K562 (cell line): ENCODE data around the gene ZNF577. TPM values are rescaled to one million over a fixed set of nuclear protein-coding genes. Genes with fewer than 3 reads are reported as not detected.
A peak's percentile ranks its signal among the peaks of the same experiment; 100 is the strongest.

Experiments used
- CHD1 ChIP-seq: fragments of 200-600 bp; sonication (generic); IDR thresholded peaks from one replicate; pipeline ENCODE4 v1.6.1; 2012; ENCODE audit warnings: mild to moderate bottlenecking, moderate library complexity, low read length, inconsistent platforms
- CREM ChIP-seq: IDR thresholded peaks from 2 replicates; pipeline ENCODE4 v1.6.1; 2014; ENCODE audit warnings: antibody characterized with exemption, low read depth
- CXXC5 ChIP-seq: fragments of 250-450 bp; sonication (Bioruptor Pico); IDR thresholded peaks from 2 replicates; pipeline ENCODE4 v1.8.0; 2022; ENCODE audit warnings: inconsistent platforms, mild to moderate bottlenecking, moderate library complexity
- EZH2 ChIP-seq: IDR thresholded peaks from 2 replicates; pipeline ENCODE4 v1.6.1; 2012; ENCODE audit warnings: low read depth, mild to moderate bottlenecking, inconsistent platforms, low read length, borderline replicate concordance
- FOXJ3 ChIP-seq: sonication (generic); formaldehyde crosslinking; IDR thresholded peaks from 2 replicates; pipeline ENCODE4 v1.4.0; 2020; ENCODE audit warnings: mild to moderate bottlenecking, missing genetic modification reagents
- MAFF ChIP-seq: IDR thresholded peaks from 2 replicates; pipeline ENCODE4 v1.6.1; 2012; ENCODE audit warnings: low read length, improper control_type of control experiment
- MEIS2 ChIP-seq: fragments of 450-650 bp; IDR thresholded peaks from 2 replicates; pipeline ENCODE4 v1.6.1; 2014; ENCODE audit warnings: mild to moderate bottlenecking; ENCODE audit not compliant: partially characterized antibody
- NFIC ChIP-seq: fragments of 450-650 bp; IDR thresholded peaks from 2 replicates; pipeline ENCODE4 v1.6.1; 2017; ENCODE audit warnings: mild to moderate bottlenecking, inconsistent platforms
- NFYB ChIP-seq: IDR thresholded peaks from 2 replicates; pipeline ENCODE4 v1.6.1; 2011; ENCODE audit warnings: mild to moderate bottlenecking, moderate library complexity; ENCODE audit not compliant: insufficient read length; ENCODE audit errors: extremely low read depth
- PRDM10 ChIP-seq: fragments of 450-650 bp; IDR thresholded peaks from 2 replicates; pipeline ENCODE4 v1.6.1; 2018; ENCODE audit not compliant: partially characterized antibody
- ZNF398 ChIP-seq: fragments of 250-450 bp; sonication (Bioruptor Pico); IDR thresholded peaks from 2 replicates; pipeline ENCODE4 v1.8.0; 2021; ENCODE audit warnings: moderate library complexity, mild to moderate bottlenecking, inconsistent platforms
- ZNF589 ChIP-seq: fragments of 200-800 bp; sonication (Bioruptor generic); IDR thresholded peaks from 2 replicates; pipeline ENCODE4 v1.6.1; 2016; ENCODE audit warnings: low read depth, missing genetic modification characterization, missing compliant biosample characterization
- polyA plus RNA-seq, 8 experiments: library from polyadenylated mRNA; depleted of rRNA in 4 of 8; stranded (reverse) in 5 of 8; unstranded in 3 of 8; fragments of >200 nt; fragmentation: Nextera tagmentation in 2 of 8; fragmentation: Illumina TruSeq in 1 of 8; extraction: Ambion mirVana in 2 of 8; extraction: Trizol in 1 of 8; gene quantifications; 2 replicates each; pipeline versions ENCODE4 v1.2.1 to v1.2.3, GENCODE V29; 2011 to 2014; ENCODE audit warnings: inconsistent platforms in 1 of 8, missing spikeins in 1 of 8
- total RNA-seq, 7 experiments: library from RNA; depleted of rRNA in 6 of 7; stranded (reverse); fragments of >200 nt in 6 of 7; fragmentation: Illumina TruSeq in 2 of 7; extraction: Trizol in 2 of 7; gene quantifications; 2 replicates each; pipeline versions ENCODE4 v1.2.1 to v1.2.3, GENCODE V29; 2011 to 2021; ENCODE audit warnings: low replicate concordance in 1 of 7
- TF ChIP-seq, protein P1 (sequence below): fragments of 450-650 bp; IDR thresholded peaks from 2 replicates; pipeline ENCODE4 v1.6.1; 2016; ENCODE audit warnings: missing biosample characterization, missing genetic modification characterization
- TF ChIP-seq, protein P2 (sequence below): sonication (generic); formaldehyde crosslinking; IDR thresholded peaks from 2 replicates; pipeline ENCODE4 v1.8.0; 2023; ENCODE audit warnings: missing genetic modification reagents, mild to moderate bottlenecking, borderline replicate concordance

The ZNF577 gene
- total and polyA plus RNA-seq, 9 of the 15 experiments (the other 6 are each of a cell fraction or from before 2014, with no cell fraction given) = 1.3 to 12.7 (median 7.0) TPM

- TF ChIP-seq PRDM10 = peak; percentile 46
- no peak for TF ChIP-seq CHD1
- TF ChIP-seq, protein P1, sequence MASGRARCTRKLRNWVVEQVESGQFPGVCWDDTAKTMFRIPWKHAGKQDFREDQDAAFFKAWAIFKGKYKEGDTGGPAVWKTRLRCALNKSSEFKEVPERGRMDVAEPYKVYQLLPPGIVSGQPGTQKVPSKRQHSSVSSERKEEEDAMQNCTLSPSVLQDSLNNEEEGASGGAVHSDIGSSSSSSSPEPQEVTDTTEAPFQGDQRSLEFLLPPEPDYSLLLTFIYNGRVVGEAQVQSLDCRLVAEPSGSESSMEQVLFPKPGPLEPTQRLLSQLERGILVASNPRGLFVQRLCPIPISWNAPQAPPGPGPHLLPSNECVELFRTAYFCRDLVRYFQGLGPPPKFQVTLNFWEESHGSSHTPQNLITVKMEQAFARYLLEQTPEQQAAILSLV = no peak
- TF ChIP-seq, protein P2, sequence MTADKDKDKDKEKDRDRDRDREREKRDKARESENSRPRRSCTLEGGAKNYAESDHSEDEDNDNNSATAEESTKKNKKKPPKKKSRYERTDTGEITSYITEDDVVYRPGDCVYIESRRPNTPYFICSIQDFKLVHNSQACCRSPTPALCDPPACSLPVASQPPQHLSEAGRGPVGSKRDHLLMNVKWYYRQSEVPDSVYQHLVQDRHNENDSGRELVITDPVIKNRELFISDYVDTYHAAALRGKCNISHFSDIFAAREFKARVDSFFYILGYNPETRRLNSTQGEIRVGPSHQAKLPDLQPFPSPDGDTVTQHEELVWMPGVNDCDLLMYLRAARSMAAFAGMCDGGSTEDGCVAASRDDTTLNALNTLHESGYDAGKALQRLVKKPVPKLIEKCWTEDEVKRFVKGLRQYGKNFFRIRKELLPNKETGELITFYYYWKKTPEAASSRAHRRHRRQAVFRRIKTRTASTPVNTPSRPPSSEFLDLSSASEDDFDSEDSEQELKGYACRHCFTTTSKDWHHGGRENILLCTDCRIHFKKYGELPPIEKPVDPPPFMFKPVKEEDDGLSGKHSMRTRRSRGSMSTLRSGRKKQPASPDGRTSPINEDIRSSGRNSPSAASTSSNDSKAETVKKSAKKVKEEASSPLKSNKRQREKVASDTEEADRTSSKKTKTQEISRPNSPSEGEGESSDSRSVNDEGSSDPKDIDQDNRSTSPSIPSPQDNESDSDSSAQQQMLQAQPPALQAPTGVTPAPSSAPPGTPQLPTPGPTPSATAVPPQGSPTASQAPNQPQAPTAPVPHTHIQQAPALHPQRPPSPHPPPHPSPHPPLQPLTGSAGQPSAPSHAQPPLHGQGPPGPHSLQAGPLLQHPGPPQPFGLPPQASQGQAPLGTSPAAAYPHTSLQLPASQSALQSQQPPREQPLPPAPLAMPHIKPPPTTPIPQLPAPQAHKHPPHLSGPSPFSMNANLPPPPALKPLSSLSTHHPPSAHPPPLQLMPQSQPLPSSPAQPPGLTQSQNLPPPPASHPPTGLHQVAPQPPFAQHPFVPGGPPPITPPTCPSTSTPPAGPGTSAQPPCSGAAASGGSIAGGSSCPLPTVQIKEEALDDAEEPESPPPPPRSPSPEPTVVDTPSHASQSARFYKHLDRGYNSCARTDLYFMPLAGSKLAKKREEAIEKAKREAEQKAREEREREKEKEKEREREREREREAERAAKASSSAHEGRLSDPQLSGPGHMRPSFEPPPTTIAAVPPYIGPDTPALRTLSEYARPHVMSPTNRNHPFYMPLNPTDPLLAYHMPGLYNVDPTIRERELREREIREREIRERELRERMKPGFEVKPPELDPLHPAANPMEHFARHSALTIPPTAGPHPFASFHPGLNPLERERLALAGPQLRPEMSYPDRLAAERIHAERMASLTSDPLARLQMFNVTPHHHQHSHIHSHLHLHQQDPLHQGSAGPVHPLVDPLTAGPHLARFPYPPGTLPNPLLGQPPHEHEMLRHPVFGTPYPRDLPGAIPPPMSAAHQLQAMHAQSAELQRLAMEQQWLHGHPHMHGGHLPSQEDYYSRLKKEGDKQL = no peak
- TF ChIP-seq MEIS2 = no peak
- no peak for TF ChIP-seq EZH2
- TF ChIP-seq NFIC = peak; percentile 17; the same call in 1 of the 2 replicates
- peak; percentile 52 for TF ChIP-seq CXXC5 (CRISPR knock-in tag)
- peak; percentile 77 for TF ChIP-seq NFYB
- TF ChIP-seq ZNF589 (CRISPR knock-in tag) = no peak
- TF ChIP-seq CREM = peak; percentile 81
- TF ChIP-seq ZNF398 = no peak
- TF ChIP-seq MAFF = no peak
- TF ChIP-seq FOXJ3 = no peak
These were observed 39.3 kb upstream of the ZNF577 start, which contains the start of gene ZNF613 (continued) for GRCh38 chr19:51926784-51927741.
